Lower leg skin (tissue), 4 donors: ENCODE measurements around the gene CCDC38. TPM values are rescaled to one million over a fixed set of nuclear protein-coding genes. Genes with fewer than 3 reads are reported as not detected.
A peak's percentile ranks its signal among the peaks of the same experiment; 100 is the strongest.

Experiments
- DNase-seq, 2 donors: peaks; one replicate each; pipeline ENCODE4 v3.0.0-alpha.2; 2019; ENCODE audit warnings: low spot score in 2 of 2
- H3K4me3 ChIP-seq: fragments of 200-600 bp; sonication (generic); 2 replicates; pipeline ENCODE4 v1.5.1; 2017; ENCODE audit warnings: mild to moderate bottlenecking, low read depth; ENCODE audit not compliant: poor library complexity, severe bottlenecking
- POLR2A ChIP-seq, 2 donors: fragments of 450-650 bp; IDR thresholded peaks; one replicate each; pipeline ENCODE4 v1.6.1; 2016 to 2017; ENCODE audit warnings: antibody characterized with exemption in 2 of 2, mild to moderate bottlenecking in 1 of 2, moderate library complexity in 1 of 2
- WGBS, 2 donors: methylation state at CpG; one replicate each; pipeline ENCODE4 v1.1.5; 2018; 5-methylcytosine and 5-hydroxymethylcytosine counted together
- intact Hi-C: fragments of 100-400 bp; cut with DNase I; formaldehyde crosslinking; loops from one replicate; pipeline ENCODE4 v1.15.0; 2023; ENCODE audit warnings: low total_unique reads
- total RNA-seq, 4 donors: library from RNA; depleted of rRNA; stranded (reverse); fragments of >200 nt; gene quantifications; one replicate each; pipeline ENCODE4 v1.1.0, GENCODE V29; 2016
- TF ChIP-seq, protein P1 (sequence below), 3 donors: fragments of 450-650 bp; IDR thresholded peaks; one replicate each; pipeline ENCODE4 v1.5.1; 2016; ENCODE audit warnings: antibody characterized with exemption in 3 of 3, mild to moderate bottlenecking in 3 of 3, moderate library complexity in 2 of 3

CCDC38 gene
- total RNA-seq, 4 donors from 2014 or later = 0.06 TPM; not detected in 3

DNA sequence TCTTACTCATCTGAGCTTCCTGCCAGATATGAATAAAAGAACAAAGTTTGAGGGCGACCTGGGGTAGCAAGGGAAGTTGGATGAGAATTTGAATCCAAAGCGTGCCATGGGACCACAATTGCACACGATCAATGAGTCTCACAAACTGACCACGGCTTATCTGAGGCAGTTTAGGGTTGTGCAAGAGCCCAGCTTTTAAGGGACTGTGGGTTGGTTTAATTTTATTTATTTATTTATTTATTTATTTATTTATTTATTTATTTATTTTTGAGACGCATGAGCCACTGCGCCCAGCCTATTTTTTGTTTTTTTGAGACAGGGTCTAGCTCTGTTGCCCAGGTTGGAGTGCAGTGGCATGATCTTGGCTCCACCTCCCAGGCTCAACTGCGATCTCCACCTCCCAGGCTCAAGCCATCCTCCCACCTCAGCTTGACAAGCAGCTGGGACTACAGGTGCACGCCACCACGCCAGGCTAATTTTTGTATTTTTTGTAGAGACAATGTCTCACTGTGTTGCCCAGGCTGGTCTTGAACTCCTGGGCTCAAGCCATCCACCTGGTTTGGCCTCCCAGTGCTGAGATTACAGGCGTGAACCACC is 1.8 kb upstream of the CCDC38 start:
- 79 to 82% methylated on average over 10 of the region's 10 CpGs for WGBS, 2 donors
- no peak overlapping the region for H3K4me3 ChIP-seq
- no peak for DNase-seq
- intact Hi-C loops = no loop called here
- TF ChIP-seq POLR2A (IDR thresholded peaks at IDR 0.05) = no peak
- TF ChIP-seq, protein P1, sequence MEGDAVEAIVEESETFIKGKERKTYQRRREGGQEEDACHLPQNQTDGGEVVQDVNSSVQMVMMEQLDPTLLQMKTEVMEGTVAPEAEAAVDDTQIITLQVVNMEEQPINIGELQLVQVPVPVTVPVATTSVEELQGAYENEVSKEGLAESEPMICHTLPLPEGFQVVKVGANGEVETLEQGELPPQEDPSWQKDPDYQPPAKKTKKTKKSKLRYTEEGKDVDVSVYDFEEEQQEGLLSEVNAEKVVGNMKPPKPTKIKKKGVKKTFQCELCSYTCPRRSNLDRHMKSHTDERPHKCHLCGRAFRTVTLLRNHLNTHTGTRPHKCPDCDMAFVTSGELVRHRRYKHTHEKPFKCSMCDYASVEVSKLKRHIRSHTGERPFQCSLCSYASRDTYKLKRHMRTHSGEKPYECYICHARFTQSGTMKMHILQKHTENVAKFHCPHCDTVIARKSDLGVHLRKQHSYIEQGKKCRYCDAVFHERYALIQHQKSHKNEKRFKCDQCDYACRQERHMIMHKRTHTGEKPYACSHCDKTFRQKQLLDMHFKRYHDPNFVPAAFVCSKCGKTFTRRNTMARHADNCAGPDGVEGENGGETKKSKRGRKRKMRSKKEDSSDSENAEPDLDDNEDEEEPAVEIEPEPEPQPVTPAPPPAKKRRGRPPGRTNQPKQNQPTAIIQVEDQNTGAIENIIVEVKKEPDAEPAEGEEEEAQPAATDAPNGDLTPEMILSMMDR (IDR thresholded peaks at IDR 0.05) = no peak

DNA sequence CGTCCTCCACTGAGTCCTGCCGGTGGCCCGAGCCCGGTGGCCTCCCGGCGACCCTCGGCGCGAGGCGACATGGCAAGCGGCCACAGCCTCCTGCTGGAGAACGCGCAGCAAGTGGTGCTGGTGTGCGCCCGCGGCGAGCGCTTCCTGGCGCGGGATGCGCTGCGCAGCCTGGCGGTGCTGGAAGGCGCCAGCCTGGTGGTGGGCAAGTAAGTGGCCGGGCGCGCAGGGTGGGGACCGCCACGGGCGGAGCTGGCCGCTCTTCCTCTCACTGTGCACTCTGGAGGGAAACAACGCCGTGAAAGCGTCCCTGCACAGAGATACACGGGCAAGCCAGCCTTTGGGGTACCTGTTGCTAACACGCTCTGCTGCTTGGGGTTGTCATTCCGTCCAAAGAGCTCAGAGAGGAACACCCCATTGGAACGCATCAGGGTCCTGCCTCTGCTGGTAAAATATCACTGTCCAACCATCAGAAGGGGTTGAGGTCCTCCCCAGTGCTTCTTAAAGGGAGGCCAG is 972 bp upstream of the CCDC38 start, which contains the start of gene AMDHD1:
Gene AMDHD1, plus strand, starts transcription at position 2 of the 513 bp plus-strand sequence. Its CDS starts 68 bp downstream, at position 70.
- intact Hi-C loops = no loop called here
- 0% methylated on average over 8 to 15 of the region's 38 CpGs for WGBS, 2 donors

DNA sequence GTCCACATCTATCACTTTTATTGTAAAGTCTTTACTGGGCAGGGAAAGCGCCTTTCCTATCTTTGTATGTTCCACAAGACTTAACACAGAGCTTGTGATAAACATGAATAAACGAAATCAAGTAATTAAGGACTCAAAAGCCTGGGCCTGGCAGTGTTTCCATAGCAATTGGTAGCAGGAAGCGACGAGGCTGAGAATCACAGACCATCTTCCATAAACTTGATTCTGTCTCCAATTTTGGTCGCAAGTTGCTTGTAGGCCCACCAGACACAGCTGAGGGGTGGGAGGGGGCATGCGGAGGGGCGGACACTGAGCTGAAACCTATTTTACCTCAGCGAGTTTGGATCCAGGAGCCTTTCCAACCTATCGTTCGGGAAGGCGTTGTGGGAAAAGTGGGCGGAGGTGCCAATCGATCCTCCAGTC is 302 bp downstream of the CCDC38 start:
- 9 to 12% methylated on average over 12 to 13 of the region's 13 CpGs for WGBS, 2 donors

More for the DNA sequence above, 972 bp upstream of the CCDC38 start, which contains the start of gene AMDHD1:
- TF ChIP-seq POLR2A (IDR thresholded peaks at IDR 0.05) = no peak
- TF ChIP-seq, protein P1 (IDR thresholded peaks at IDR 0.05) = no peak
- DNase-seq = peak; percentile 16 to 89
- peak within 1 kb of the TSS; percentile 64 for H3K4me3 ChIP-seq

DNA sequence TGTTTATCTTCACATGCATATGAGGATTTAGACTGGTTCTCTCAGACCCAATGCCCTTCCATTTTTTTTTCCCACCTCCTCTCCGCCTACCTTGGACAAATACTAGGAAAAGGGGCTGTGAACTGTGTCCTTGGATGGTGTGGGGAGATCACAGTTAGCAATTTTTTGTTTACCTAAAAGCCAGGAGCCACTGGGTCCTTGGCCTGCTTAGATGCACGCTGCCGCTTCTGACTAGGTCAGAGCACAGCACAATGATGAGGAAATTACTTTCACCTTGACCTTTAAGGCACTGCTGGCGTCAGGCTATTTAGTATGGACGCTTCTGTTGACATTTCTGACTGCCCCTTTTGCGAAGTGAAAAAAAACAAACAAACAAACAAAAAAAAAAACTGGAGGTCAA is 1.9 kb downstream of the CCDC38 start:
- WGBS, 2 donors = 84 to 87% methylated on average over 6 of the region's 6 CpGs
- DNase-seq = no peak
- no peak for TF ChIP-seq POLR2A (IDR thresholded peaks at IDR 0.05)
- TF ChIP-seq, protein P1 (IDR thresholded peaks at IDR 0.05) = no peak
- H3K4me3 ChIP-seq = no peak overlapping the region
- intact Hi-C loops = no loop called here

More for the DNA sequence above, 302 bp downstream of the CCDC38 start:
- DNase-seq = no peak
- intact Hi-C loops = no loop called here
- H3K4me3 ChIP-seq = peak overlapping the region; percentile 64
- TF ChIP-seq, protein P1 (IDR thresholded peaks at IDR 0.05) = no peak
- TF ChIP-seq POLR2A (IDR thresholded peaks at IDR 0.05) = no peak

DNA sequence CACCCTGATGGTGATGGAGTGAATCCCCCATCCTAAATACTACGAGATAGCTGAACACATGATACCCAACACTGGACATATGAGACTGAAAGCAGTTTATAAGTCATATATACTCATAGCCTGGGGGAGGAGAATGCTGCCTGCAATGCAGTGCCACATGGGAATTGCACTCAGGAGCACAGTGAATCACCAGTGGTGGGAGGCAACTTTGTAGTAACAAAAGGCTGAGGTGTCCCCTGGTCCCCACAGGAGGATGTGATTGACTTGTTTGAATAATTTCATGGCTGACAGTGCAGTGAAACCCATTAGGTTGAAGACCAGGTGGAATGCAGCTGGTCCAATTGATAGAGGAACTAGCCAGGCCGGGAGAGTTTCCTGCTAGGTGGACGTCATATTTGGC is 20.2 kb downstream of the CCDC38 start:
- intact Hi-C loops = no loop called here
- WGBS, 2 donors = 48 to 56% methylated on average over 2 to 3 of the region's 3 CpGs
- DNase-seq = no peak
- TF ChIP-seq, protein P1 (IDR thresholded peaks at IDR 0.05) = no peak
- no peak for TF ChIP-seq POLR2A (IDR thresholded peaks at IDR 0.05)
- H3K4me3 ChIP-seq = no peak overlapping the region
